ENCODE measurements around the gene ADAMTS8.

Gene ADAMTS8

GRCh38 chr11:130436171-130436570 lies 7.8 kb upstream of the ADAMTS8 start:
- DNase-seq = no peak

- no peak for DNase-seq
Measured at GRCh38 chr11:130435671-130436070, 7.3 kb upstream of the ADAMTS8 start.

GRCh38 chr11:130434521-130435223 lies 6.3 kb upstream of the ADAMTS8 start:
- DNase-seq = peak; percentile 66

GRCh38 chr11:130433357-130433756 lies 4.9 kb upstream of the ADAMTS8 start:
- no peak for DNase-seq

- DNase-seq = no peak
Measured at GRCh38 chr11:130431801-130432200, 3.4 kb upstream of the ADAMTS8 start.

- DNase-seq = peak; percentile 59
Measured at GRCh38 chr11:130431331-130431773, 2.9 kb upstream of the ADAMTS8 start.

GRCh38 chr11:130429983-130430382 lies 1.6 kb upstream of the ADAMTS8 start:
- DNase-seq = no peak

- DNase-seq = no peak
Measured at GRCh38 chr11:130429120-130429681, 792 bp upstream of the ADAMTS8 start.

GRCh38 chr11:130427581-130428315 lies 661 bp downstream of the ADAMTS8 start:
- DNase-seq = no peak

- no peak for DNase-seq
Measured at GRCh38 chr11:130426837-130427341, 1.5 kb downstream of the ADAMTS8 start.

- DNase-seq = no peak
Measured at GRCh38 chr11:130426223-130426836, 2.1 kb downstream of the ADAMTS8 start.

- DNase-seq = no peak
Measured at GRCh38 chr11:130425156-130425555, 3.3 kb downstream of the ADAMTS8 start.

GRCh38 chr11:130424613-130425140 lies 3.7 kb downstream of the ADAMTS8 start:
- no peak for DNase-seq

- no peak for DNase-seq
Measured at GRCh38 chr11:130423541-130424142, 4.8 kb downstream of the ADAMTS8 start.

- no peak for DNase-seq
Measured at GRCh38 chr11:130422251-130422995, 6.0 kb downstream of the ADAMTS8 start.

- DNase-seq = no peak
Measured at GRCh38 chr11:130421697-130422096, 6.7 kb downstream of the ADAMTS8 start.

GRCh38 chr11:130421199-130421585 lies 7.2 kb downstream of the ADAMTS8 start:
- DNase-seq = no peak

GRCh38 chr11:130420478-130421198 lies 7.8 kb downstream of the ADAMTS8 start:
- DNase-seq = no peak

GRCh38 chr11:130418756-130419155 lies 9.7 kb downstream of the ADAMTS8 start:
- no peak for DNase-seq

GRCh38 chr11:130418210-130418609 lies 10.2 kb downstream of the ADAMTS8 start:
- DNase-seq = no peak

- no peak for DNase-seq
Measured at GRCh38 chr11:130416906-130417305, 11.5 kb downstream of the ADAMTS8 start.
